ENCODE data around the gene HDGFL1. TPM values are rescaled to one million over a fixed set of nuclear protein-coding genes. Genes with fewer than 3 reads are reported as not detected.

The HDGFL1 gene
- not detected for polyA plus RNA-seq (2012; ENCODE audit: low read depth, missing spikeins)

- TF ChIP-seq POLR2A (IDR thresholded peaks at IDR 0.05; ENCODE audit: low read depth, low read length) (no peak), POU2F2 (IDR thresholded peaks at IDR 0.05; ENCODE audit: low read depth, low read length) (no peak), PAX5 (IDR thresholded peaks at IDR 0.05; ENCODE audit: insufficient read depth, low read length, severe bottlenecking) (no peak), TAF1 (IDR thresholded peaks at IDR 0.05; ENCODE audit: low read depth, low read length) (no peak), POLR2AphosphoS5 (IDR thresholded peaks at IDR 0.05; ENCODE audit: low read depth, low read length) (no peak), SPI1 (IDR thresholded peaks at IDR 0.05; ENCODE audit: low read depth, low read length) (no peak)
- no peak for DNase-seq (ENCODE audit: insufficient read length, low spot score)
Measured at GRCh38 chr6:22569281-22570184, at the start of gene HDGFL1. Gene HDGFL1 (plus strand): TSS chr6:22569566. CDS start chr6:22569576, 10 bp downstream.

GRCh38 chr6:22521035-22521434, 48.3 kb upstream of the HDGFL1 start:
- FAIRE-seq: no peak
- no peak for DNase-seq (ENCODE audit: insufficient read length, low spot score)

More at GRCh38 chr6:22569281-22570184, at the start of gene HDGFL1:
- no peak for FAIRE-seq

GRCh38 chr6:22526736-22527135, 42.6 kb upstream of the HDGFL1 start:
- TF ChIP-seq POLR2AphosphoS5 (IDR thresholded peaks at IDR 0.05; ENCODE audit: low read depth, low read length) (no peak), POU2F2 (IDR thresholded peaks at IDR 0.05; ENCODE audit: low read depth, low read length) (no peak), POLR2A (IDR thresholded peaks at IDR 0.05; ENCODE audit: low read depth, low read length) (no peak), TAF1 (IDR thresholded peaks at IDR 0.05; ENCODE audit: low read depth, low read length) (no peak), PAX5 (IDR thresholded peaks at IDR 0.05; ENCODE audit: insufficient read depth, low read length, severe bottlenecking) (no peak), SPI1 (IDR thresholded peaks at IDR 0.05; ENCODE audit: low read depth, low read length) (no peak)
- FAIRE-seq (no peak), DNase-seq (ENCODE audit: insufficient read length, low spot score) (no peak)

More at GRCh38 chr6:22521035-22521434, 48.3 kb upstream of the HDGFL1 start:
- no peak for TF ChIP-seq TAF1 (IDR thresholded peaks at IDR 0.05; ENCODE audit: low read depth, low read length)

GRCh38 chr6:22529866-22530265, 39.5 kb upstream of the HDGFL1 start:
- FAIRE-seq: no peak
- TF ChIP-seq SPI1 (IDR thresholded peaks at IDR 0.05; ENCODE audit: low read depth, low read length): no peak
- no peak for TF ChIP-seq POLR2A (IDR thresholded peaks at IDR 0.05; ENCODE audit: low read depth, low read length)
- no peak for TF ChIP-seq POLR2AphosphoS5 (IDR thresholded peaks at IDR 0.05; ENCODE audit: low read depth, low read length)
- no peak for TF ChIP-seq TAF1 (IDR thresholded peaks at IDR 0.05; ENCODE audit: low read depth, low read length)
- no peak for DNase-seq (ENCODE audit: insufficient read length, low spot score)

GRCh38 chr6:22530506-22530905, 38.9 kb upstream of the HDGFL1 start:
- no peak for DNase-seq (ENCODE audit: insufficient read length, low spot score)
- TF ChIP-seq POLR2AphosphoS5 (IDR thresholded peaks at IDR 0.05; ENCODE audit: low read depth, low read length): no peak
- TF ChIP-seq POU2F2 (IDR thresholded peaks at IDR 0.05; ENCODE audit: low read depth, low read length): no peak
- TF ChIP-seq PAX5 (IDR thresholded peaks at IDR 0.05; ENCODE audit: insufficient read depth, low read length, severe bottlenecking): no peak
- no peak for TF ChIP-seq TAF1 (IDR thresholded peaks at IDR 0.05; ENCODE audit: low read depth, low read length)
- no peak for TF ChIP-seq SPI1 (IDR thresholded peaks at IDR 0.05; ENCODE audit: low read depth, low read length)
- no peak for TF ChIP-seq POLR2A (IDR thresholded peaks at IDR 0.05; ENCODE audit: low read depth, low read length)
- FAIRE-seq: no peak

GRCh38 chr6:22536122-22536521, 33.2 kb upstream of the HDGFL1 start:
- no peak for TF ChIP-seq POLR2AphosphoS5 (IDR thresholded peaks at IDR 0.05; ENCODE audit: low read depth, low read length)
- no peak for TF ChIP-seq POU2F2 (IDR thresholded peaks at IDR 0.05; ENCODE audit: low read depth, low read length)
- TF ChIP-seq SPI1 (IDR thresholded peaks at IDR 0.05; ENCODE audit: low read depth, low read length): no peak
- no peak for TF ChIP-seq TAF1 (IDR thresholded peaks at IDR 0.05; ENCODE audit: low read depth, low read length)
- no peak for TF ChIP-seq POLR2A (IDR thresholded peaks at IDR 0.05; ENCODE audit: low read depth, low read length)
- TF ChIP-seq PAX5 (IDR thresholded peaks at IDR 0.05; ENCODE audit: insufficient read depth, low read length, severe bottlenecking): no peak

GRCh38 chr6:22544476-22544875, 24.9 kb upstream of the HDGFL1 start:
- TF ChIP-seq SPI1 (IDR thresholded peaks at IDR 0.05; ENCODE audit: low read depth, low read length) (no peak), PAX5 (IDR thresholded peaks at IDR 0.05; ENCODE audit: insufficient read depth, low read length, severe bottlenecking) (no peak), POLR2AphosphoS5 (IDR thresholded peaks at IDR 0.05; ENCODE audit: low read depth, low read length) (no peak), POLR2A (IDR thresholded peaks at IDR 0.05; ENCODE audit: low read depth, low read length) (no peak), POU2F2 (IDR thresholded peaks at IDR 0.05; ENCODE audit: low read depth, low read length) (no peak), TAF1 (IDR thresholded peaks at IDR 0.05; ENCODE audit: low read depth, low read length) (no peak)
- DNase-seq (ENCODE audit: insufficient read length, low spot score) (no peak), FAIRE-seq (no peak)

More at GRCh38 chr6:22536122-22536521, 33.2 kb upstream of the HDGFL1 start:
- DNase-seq (ENCODE audit: insufficient read length, low spot score) (no peak), FAIRE-seq (no peak)

GRCh38 chr6:22545051-22545450, 24.3 kb upstream of the HDGFL1 start:
- TF ChIP-seq POLR2AphosphoS5 (IDR thresholded peaks at IDR 0.05; ENCODE audit: low read depth, low read length) (no peak), POU2F2 (IDR thresholded peaks at IDR 0.05; ENCODE audit: low read depth, low read length) (no peak), POLR2A (IDR thresholded peaks at IDR 0.05; ENCODE audit: low read depth, low read length) (no peak), SPI1 (IDR thresholded peaks at IDR 0.05; ENCODE audit: low read depth, low read length) (no peak), PAX5 (IDR thresholded peaks at IDR 0.05; ENCODE audit: insufficient read depth, low read length, severe bottlenecking) (no peak), TAF1 (IDR thresholded peaks at IDR 0.05; ENCODE audit: low read depth, low read length) (no peak)
- DNase-seq (ENCODE audit: insufficient read length, low spot score): no peak
- FAIRE-seq: no peak

- no peak for FAIRE-seq
- TF ChIP-seq POLR2A (IDR thresholded peaks at IDR 0.05; ENCODE audit: low read depth, low read length): no peak
Measured at GRCh38 chr6:22546236-22546635, 23.1 kb upstream of the HDGFL1 start.

More at GRCh38 chr6:22546236-22546635, 23.1 kb upstream of the HDGFL1 start:
- DNase-seq (ENCODE audit: insufficient read length, low spot score): no peak
